HFF-Myc (cell line): ENCODE measurements around the gene PDE4B.

ENCODE experiments used
- DNase-seq: peaks from one replicate; pipeline ENCODE4 v3.0.0-alpha.2; 2011; ENCODE audit warnings: low read depth; ENCODE audit errors: extremely low read depth
- H3K4me3 ChIP-seq: replicated peaks from 2 replicates; pipeline ENCODE4 v1.5.1; 2011; ENCODE audit warnings: low read depth, mild to moderate bottlenecking, control low read depth, low read length
- CTCF ChIP-seq: IDR thresholded peaks from 2 replicates; pipeline ENCODE4 v1.5.1; 2012; ENCODE audit warnings: mild to moderate bottlenecking, low read depth, low read length, control low read depth; ENCODE audit errors: missing control alignments

The PDE4B gene

GRCh38 chr1:65821386-65821785 lies 28.7 kb downstream of the PDE4B start:
- H3K4me3 ChIP-seq, result no peak overlapping the region
- DNase-seq, result no peak
- TF ChIP-seq CTCF, result no peak

- no peak for DNase-seq
- no peak overlapping the region for H3K4me3 ChIP-seq
- TF ChIP-seq CTCF, result no peak
These were observed 31.4 kb downstream of the PDE4B start for GRCh38 chr1:65824103-65824502.

- TF ChIP-seq CTCF, result no peak
- no peak for DNase-seq
- no peak overlapping the region for H3K4me3 ChIP-seq
These were observed 33.0 kb downstream of the PDE4B start for GRCh38 chr1:65825741-65826140.

GRCh38 chr1:65826782-65827181 lies 34.1 kb downstream of the PDE4B start:
- no peak for DNase-seq
- no peak for TF ChIP-seq CTCF
- no peak overlapping the region for H3K4me3 ChIP-seq

- H3K4me3 ChIP-seq, result no peak overlapping the region
- DNase-seq, result no peak
- TF ChIP-seq CTCF, result no peak
These were observed 34.7 kb downstream of the PDE4B start for GRCh38 chr1:65827346-65827745.

GRCh38 chr1:65830306-65830705 lies 37.6 kb downstream of the PDE4B start:
- no peak for TF ChIP-seq CTCF
- no peak for DNase-seq
- no peak overlapping the region for H3K4me3 ChIP-seq

- TF ChIP-seq CTCF, result no peak
- no peak overlapping the region for H3K4me3 ChIP-seq
- DNase-seq, result no peak
These were observed 39.6 kb downstream of the PDE4B start for GRCh38 chr1:65832296-65832695.
